Measurements from ENCODE around the gene TMEM192.

Gene TMEM192

GRCh38 chr4:165060938-165061337 is 51.7 kb downstream of the TMEM192 start:
- H3K79me2 ChIP-seq (ENCODE audit: insufficient read depth, low read length): no peaks in the 10 kb centered on the region
- H3K27me3 ChIP-seq (ENCODE audit: insufficient read depth, low read length, poor library complexity): peaks cover 6% of the 10 kb centered on the region
- DNase-seq (no peak), ATAC-seq (ENCODE audit: insufficient read depth, low read depth) (no peak)
- no peak overlapping the region for H3K4me2 ChIP-seq (ENCODE audit: insufficient read depth, low read length)
- H4K20me1 ChIP-seq (ENCODE audit: insufficient read depth, low read length): no peaks in the 10 kb centered on the region
- no peak overlapping the region for H3K4me3 ChIP-seq (ENCODE audit: low read depth in 1 of 2, low read length in 2 of 2)
- no peaks in the 10 kb centered on the region for H3K4me1 ChIP-seq (ENCODE audit: insufficient read depth, low read length)
- H3K27ac ChIP-seq (ENCODE audit: low read length): no peak overlapping the region
- TF ChIP-seq EZH2 (IDR thresholded peaks at IDR 0.05; ENCODE audit: borderline replicate concordance, low read depth, low read length, severe bottlenecking): no peak
- H3K9me3 ChIP-seq (ENCODE audit: insufficient read depth, low read length, severe bottlenecking): no peaks in the 10 kb centered on the region
- H3K9ac ChIP-seq (ENCODE audit: low read depth, low read length): no peak overlapping the region
- H2AFZ ChIP-seq (ENCODE audit: low read depth, low read length): no peak overlapping the region
- H3K36me3 ChIP-seq (ENCODE audit: insufficient read depth, low read length): no peaks in the 10 kb centered on the region

GRCh38 chr4:165059386-165059785 is 53.3 kb downstream of the TMEM192 start:
- Histone ChIP-seq H2AFZ (ENCODE audit: low read depth, low read length) (no peak overlapping the region), H3K27me3 (ENCODE audit: insufficient read depth, low read length, poor library complexity) (peaks cover 6% of the 10 kb centered on the region), H3K79me2 (ENCODE audit: insufficient read depth, low read length) (no peaks in the 10 kb centered on the region), H4K20me1 (ENCODE audit: insufficient read depth, low read length) (no peaks in the 10 kb centered on the region), H3K36me3 (ENCODE audit: insufficient read depth, low read length) (no peaks in the 10 kb centered on the region), H3K9me3 (ENCODE audit: insufficient read depth, low read length, severe bottlenecking) (no peaks in the 10 kb centered on the region), H3K4me3 (ENCODE audit: low read depth in 1 of 2, low read length in 2 of 2) (no peak overlapping the region), H3K27ac (ENCODE audit: low read length) (no peak overlapping the region), H3K4me2 (ENCODE audit: insufficient read depth, low read length) (no peak overlapping the region), H3K9ac (ENCODE audit: low read depth, low read length) (no peak overlapping the region), H3K4me1 (ENCODE audit: insufficient read depth, low read length) (no peaks in the 10 kb centered on the region)
- TF ChIP-seq EZH2 (IDR thresholded peaks at IDR 0.05; ENCODE audit: borderline replicate concordance, low read depth, low read length, severe bottlenecking) (no peak), CTCF (IDR thresholded peaks at IDR 0.05; ENCODE audit: borderline replicate concordance, extremely low read depth, low read length, poor library complexity, severe bottlenecking) (no peak)
- ATAC-seq (ENCODE audit: insufficient read depth, low read depth) (no peak), DNase-seq (no peak)

GRCh38 chr4:165058666-165059065 is 54.0 kb downstream of the TMEM192 start:
- H3K9me3 ChIP-seq (ENCODE audit: insufficient read depth, low read length, severe bottlenecking): no peaks in the 10 kb centered on the region
- H3K27me3 ChIP-seq (ENCODE audit: insufficient read depth, low read length, poor library complexity): peaks cover 6% of the 10 kb centered on the region
- TF ChIP-seq EZH2 (IDR thresholded peaks at IDR 0.05; ENCODE audit: borderline replicate concordance, low read depth, low read length, severe bottlenecking) (no peak), CTCF (IDR thresholded peaks at IDR 0.05; ENCODE audit: borderline replicate concordance, extremely low read depth, low read length, poor library complexity, severe bottlenecking) (no peak)
- H3K27ac ChIP-seq (ENCODE audit: low read length): no peak overlapping the region
- H2AFZ ChIP-seq (ENCODE audit: low read depth, low read length): no peak overlapping the region
- no peak overlapping the region for H3K4me2 ChIP-seq (ENCODE audit: insufficient read depth, low read length)
- H3K79me2 ChIP-seq (ENCODE audit: insufficient read depth, low read length): no peaks in the 10 kb centered on the region
- no peak overlapping the region for H3K4me3 ChIP-seq (ENCODE audit: low read depth in 1 of 2, low read length in 2 of 2)
- no peaks in the 10 kb centered on the region for H4K20me1 ChIP-seq (ENCODE audit: insufficient read depth, low read length)
- DNase-seq (no peak), ATAC-seq (ENCODE audit: insufficient read depth, low read depth) (no peak)
- no peak overlapping the region for H3K9ac ChIP-seq (ENCODE audit: low read depth, low read length)
- no peaks in the 10 kb centered on the region for H3K4me1 ChIP-seq (ENCODE audit: insufficient read depth, low read length)
- no peaks in the 10 kb centered on the region for H3K36me3 ChIP-seq (ENCODE audit: insufficient read depth, low read length)

- TF ChIP-seq EZH2 (IDR thresholded peaks at IDR 0.05; ENCODE audit: borderline replicate concordance, low read depth, low read length, severe bottlenecking) (no peak), CTCF (IDR thresholded peaks at IDR 0.05; ENCODE audit: borderline replicate concordance, extremely low read depth, low read length, poor library complexity, severe bottlenecking) (no peak)
These were observed 57.1 kb downstream of the TMEM192 start for GRCh38 chr4:165055601-165056000.

More at GRCh38 chr4:165055601-165056000, 57.1 kb downstream of the TMEM192 start:
- no peak overlapping the region for H3K4me3 ChIP-seq (ENCODE audit: low read depth in 1 of 2, low read length in 2 of 2)
- H3K27me3 ChIP-seq (ENCODE audit: insufficient read depth, low read length, poor library complexity): peaks cover 6% of the 10 kb centered on the region
- no peak overlapping the region for H3K4me2 ChIP-seq (ENCODE audit: insufficient read depth, low read length)
- H2AFZ ChIP-seq (ENCODE audit: low read depth, low read length): no peak overlapping the region
- H3K9me3 ChIP-seq (ENCODE audit: insufficient read depth, low read length, severe bottlenecking): no peaks in the 10 kb centered on the region
- no peak for ATAC-seq (ENCODE audit: insufficient read depth, low read depth)
- no peak overlapping the region for H3K9ac ChIP-seq (ENCODE audit: low read depth, low read length)
- H3K4me1 ChIP-seq (ENCODE audit: insufficient read depth, low read length): no peaks in the 10 kb centered on the region
- H3K79me2 ChIP-seq (ENCODE audit: insufficient read depth, low read length): no peaks in the 10 kb centered on the region
- H4K20me1 ChIP-seq (ENCODE audit: insufficient read depth, low read length): no peaks in the 10 kb centered on the region
- H3K27ac ChIP-seq (ENCODE audit: low read length): no peak overlapping the region
- no peaks in the 10 kb centered on the region for H3K36me3 ChIP-seq (ENCODE audit: insufficient read depth, low read length)
- no peak for DNase-seq
